Fibroblast of upper back skin (primary cell): Measurements from ENCODE around the gene CD274.
"Not testable (repeated sequence)": the region's sequence is repeated elsewhere in the genome, so short reads cannot be mapped to it uniquely, and the experiment has no call there.

Experiments
- DNase-seq: peaks from one replicate; pipeline ENCODE4 v3.0.0-alpha.2; 2013

CD274 gene

DNA sequence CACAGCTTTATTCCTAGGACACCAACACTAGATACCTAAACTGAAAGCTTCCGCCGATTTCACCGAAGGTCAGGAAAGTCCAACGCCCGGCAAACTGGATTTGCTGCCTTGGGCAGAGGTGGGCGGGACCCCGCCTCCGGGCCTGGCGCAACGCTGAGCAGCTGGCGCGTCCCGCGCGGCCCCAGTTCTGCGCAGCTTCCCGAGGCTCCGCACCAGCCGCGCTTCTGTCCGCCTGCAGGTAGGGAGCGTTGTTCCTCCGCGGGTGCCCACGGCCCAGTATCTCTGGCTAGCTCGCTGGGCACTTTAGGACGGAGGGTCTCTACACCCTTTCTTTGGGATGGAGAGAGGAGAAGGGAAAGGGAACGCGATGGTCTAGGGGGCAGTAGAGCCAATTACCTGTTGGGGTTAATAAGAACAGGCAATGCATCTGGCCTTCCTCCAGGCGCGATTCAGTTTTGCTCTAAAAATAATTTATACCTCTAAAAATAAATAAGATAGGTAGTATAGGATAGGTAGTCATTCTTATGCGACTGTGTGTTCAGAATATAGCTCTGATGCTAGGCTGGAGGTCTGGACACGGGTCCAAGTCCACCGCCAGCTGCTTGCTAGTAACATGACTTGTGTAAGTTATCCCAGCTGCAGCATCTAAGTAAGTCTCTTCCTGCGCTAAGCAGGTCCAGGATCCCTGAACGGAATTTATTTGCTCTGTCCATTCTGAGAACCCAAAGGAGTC is at the start of gene CD274:
TSS of gene CD274 (plus strand) at position 184 of the 733 bp plus-strand sequence. CDS start 5,572 bp downstream, outside the sequence.
- DNase-seq = peak; percentile 84

DNA sequence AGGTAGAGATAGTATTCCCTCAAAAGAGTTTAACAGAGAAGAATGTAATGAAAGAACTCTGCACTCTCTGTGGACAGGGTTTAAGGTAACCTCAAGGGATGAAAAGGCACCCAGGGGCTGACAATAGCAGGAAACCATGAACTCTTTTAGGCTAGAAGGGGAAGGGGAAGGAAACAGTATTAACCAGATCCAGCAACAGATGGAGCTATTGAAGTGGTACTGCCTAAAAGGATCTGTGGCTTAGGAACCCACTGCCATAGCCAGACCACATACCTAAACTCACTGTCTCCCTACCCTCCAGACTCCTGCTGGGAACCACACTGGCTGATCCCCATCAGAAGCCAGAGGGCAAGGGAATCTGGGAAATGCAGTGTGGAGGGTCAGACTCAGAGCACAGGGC is 48.1 kb upstream of the CD274 start:
- peak; percentile 5 for DNase-seq

DNA sequence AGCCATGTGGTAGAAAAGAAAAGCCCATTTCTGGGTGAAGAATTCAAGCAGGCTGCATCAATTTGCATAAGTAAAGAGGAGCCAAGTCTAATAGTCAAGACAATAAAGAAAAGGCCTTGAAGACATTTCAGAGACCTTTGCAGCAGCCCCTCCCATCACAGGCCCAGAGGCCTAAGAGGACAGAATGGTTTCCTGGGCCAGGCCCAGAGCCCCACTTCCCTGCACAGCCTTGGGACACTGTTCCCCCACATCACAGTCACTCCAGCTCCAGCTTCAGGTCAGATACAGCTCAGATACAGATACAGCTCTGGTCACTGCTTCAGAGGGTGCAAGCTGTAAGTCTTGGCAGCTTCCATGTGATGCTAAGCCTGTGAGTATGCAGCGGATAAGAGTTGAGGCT is 41.7 kb upstream of the CD274 start:
- no peak for DNase-seq

DNA sequence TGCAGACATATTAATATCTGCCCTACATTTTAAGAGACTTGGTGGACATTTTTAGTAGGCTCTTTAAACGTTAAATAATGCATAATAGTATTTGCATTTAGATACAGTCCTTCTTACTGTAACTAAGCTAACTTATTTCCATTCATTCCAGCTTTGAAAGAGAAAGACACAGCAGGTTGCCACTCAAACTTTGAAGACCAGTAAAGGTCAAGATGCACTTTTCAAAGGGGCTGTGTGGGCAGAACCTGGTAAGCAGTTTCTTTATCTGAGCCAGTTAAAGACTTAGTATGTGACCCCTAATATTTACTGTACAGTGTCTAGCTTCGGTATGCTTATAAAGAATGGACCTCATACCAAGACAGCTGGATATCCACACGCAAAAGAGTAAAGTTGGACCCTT is 33.4 kb upstream of the CD274 start:
- DNase-seq = no peak

DNA sequence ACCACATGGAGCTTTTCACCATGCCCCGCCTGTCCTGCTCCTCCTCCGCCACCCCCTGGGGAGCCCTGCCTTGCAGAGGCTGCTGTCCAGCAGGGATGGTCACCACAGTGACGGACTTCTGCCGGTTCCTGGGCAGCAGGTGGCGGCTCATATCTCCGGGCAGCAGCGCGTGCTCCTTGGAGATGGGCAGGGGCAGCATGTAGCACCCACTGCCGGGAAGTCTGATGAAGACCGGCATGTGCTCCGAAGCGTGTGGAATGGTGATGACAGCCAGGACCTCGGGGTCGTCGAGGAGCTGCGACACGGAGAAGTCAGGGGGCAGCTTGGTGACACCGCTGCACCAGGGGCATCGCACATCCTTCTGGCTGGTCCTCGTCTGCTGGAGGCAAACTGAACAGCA is 31.9 kb upstream of the CD274 start:
- DNase-seq = no peak

DNA sequence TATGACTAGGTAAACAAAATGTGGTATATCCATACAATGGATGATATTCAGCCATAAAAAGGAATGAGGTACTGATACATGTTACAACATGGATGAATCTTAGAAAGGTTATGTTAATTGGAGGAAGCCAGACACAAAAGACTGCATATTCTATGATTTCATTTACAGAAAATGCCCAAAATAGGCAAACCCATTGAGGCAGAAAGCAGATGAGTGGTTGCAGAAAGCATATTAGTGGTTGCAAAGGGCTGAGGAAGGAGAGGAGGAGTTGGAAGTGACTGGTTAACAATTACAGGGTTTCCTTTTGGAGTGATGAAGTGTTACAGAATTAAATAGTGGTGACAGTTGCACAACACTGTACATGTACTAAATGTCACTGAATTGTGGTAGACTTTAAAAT is 30.4 kb upstream of the CD274 start:
- no peak for DNase-seq

DNA sequence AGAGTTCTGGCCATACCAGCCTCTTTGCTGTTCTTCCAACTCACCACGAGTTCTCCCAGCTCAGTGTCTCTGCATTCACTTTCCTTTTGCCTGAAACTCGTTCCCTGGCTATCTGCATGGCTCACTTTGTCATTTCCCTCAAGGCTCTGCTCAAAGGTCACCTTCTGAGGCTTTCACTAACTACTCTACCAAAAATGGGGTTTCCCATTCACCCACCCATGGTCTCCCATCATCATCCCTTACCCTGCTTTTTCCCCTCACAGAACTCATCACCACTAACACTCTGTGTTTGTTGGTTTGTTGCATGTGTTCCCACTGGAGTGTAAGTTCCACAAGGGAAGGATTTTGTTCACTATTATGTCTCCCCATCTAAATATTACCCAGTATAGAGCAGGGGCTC is 29.2 kb upstream of the CD274 start:
- no peak for DNase-seq

DNA sequence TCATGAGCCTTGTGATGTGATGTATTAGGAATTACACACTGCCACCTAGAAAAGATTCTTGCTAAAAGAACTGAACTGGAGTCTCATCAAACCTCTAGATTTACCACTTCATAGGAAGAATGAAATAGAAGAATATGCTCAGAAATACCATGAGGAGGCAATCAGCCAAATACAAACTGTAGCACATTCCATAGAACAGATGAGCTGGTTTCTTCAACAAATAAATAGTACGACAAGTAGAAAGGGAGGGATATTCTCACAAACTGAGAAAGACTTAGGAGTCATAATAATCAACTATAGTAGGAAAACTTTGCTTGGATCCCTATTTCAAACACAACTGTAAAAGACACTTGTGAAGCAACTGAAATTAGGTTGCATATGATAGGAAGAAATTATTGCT is 28.1 kb upstream of the CD274 start:
- peak; percentile 11 for DNase-seq

DNA sequence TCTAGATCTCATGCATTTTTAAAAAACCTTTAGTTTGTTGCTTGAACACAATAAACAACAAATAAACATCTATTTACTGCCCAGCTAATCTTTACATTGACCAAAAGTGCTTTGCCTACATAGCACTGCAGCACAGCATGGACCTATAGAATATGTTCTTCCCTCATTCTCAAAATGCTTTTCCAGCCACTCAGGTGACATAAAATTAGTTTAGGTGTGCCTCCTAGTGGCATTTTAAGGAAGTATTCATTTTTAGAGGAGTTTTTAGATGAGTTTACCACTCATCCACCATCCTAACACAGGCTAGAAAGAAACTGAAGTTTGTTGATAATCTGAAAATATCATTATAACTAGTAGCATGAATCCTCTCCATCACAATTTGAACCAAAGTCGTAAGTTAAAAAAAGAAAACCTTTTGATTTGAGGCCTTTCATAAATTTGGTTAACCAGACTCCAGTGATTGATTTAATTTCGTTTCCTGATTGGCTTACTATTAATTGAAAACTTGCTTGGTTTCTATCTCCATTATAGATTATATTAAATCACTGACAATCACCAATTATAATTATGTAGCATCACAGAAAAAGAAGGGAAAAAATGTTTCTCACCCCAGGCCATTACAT is 25.2 kb upstream of the CD274 start:
- DNase-seq = peak; percentile 17

DNA sequence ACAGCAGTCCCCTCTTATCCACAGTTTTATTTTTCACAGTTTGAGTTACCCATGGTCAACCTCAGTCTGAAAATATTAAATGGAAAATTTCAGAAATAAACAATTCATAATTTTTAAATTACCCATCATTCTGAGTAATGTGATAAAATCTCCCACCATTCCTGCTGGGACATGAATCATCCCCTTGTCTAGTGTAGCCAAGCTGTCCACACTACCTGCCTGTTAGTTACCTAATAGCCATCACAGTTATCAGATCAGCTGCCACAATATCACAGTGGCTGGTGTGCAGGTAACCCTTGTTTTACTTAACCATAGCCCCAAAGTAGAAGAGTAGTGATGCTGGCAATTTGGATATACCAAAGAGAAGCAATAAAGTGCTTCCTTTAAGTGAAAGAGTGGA is 23.3 kb upstream of the CD274 start:
- no peak for DNase-seq

DNA sequence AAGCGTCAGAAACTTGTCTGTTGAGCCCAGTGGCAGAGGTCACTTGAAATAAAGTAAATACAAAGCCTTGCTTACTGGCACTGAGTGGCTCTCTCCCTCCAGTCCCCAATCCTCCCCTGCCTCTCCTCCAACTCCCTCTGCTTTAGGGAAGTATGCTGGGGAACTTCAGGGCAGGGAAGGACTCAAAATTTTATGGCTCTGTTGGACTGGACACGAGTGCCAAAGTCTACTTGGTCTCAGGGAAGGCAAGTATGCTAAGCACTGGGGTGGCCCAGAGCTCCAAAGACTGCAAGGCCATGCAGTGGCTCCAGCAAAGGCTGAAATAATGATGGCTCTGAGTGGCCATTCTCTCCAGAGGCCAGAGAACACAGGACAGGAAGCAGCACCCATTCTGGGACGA is 22.2 kb upstream of the CD274 start:
- DNase-seq = no peak

DNA sequence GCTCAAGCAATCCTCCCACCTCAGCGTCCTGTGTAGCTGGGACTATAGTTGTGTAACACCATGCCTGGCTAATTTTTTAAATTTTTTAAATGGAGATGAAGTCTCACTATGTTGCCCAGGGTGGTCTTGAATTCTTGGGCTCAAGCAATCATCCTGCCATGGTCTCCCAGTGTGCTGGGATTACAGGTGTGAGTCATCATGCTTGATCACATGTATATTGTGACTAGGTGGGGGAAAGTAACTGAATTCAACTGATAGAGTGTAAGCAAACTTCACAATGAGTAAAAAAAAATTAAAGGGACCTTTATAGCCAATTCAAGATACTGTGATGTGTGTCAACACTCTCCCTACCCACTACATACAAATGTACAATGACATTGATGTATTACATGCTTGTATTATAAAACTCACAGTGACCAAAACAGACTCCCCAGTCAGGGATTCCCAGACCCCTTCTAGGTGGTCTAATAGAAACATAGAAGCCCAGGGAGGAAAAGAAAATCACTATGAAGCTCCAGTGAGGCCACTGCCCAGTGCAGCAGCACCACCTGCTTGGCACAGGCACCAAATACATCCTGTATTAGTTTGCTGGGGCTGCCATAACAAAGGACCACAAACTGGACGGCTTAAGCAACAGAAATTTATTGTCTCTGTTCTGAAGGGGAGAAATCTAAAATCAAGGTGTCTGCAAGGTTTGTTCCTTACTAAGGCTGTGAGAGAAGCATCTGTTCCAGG is 21.4 kb upstream of the CD274 start:
- peak; percentile 44 for DNase-seq

DNA sequence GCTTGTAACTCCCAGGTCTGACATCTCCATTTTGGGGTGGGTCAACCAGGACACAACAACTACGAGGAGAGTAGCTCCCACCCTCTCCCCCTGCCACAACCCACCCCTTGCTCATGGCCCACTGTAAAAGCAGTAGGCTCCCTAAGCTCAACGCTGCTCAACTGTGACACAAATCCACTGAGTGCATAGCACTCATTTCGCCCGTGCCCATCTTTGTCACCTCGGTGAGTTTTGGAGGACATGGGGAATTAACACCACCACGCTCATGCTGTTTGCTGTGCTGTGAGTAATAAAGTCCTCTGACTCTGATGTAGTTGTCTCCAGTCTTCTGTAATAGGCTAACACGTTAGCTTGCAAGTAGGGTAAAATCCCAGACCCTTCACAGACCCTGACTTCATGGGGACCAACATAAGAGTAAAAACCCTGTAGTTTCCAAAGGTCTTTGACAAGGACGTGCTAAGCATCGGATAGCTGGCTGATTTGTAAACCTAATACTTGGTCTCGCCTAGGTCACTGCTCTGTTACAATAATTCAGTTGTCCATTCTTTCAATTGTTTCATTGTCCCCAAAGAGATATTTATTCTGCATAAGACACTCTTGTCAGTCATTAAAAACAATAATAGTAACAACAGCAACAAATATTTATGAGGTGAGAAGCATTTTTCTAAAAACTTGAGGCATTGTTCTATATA is 20.3 kb upstream of the CD274 start:
- no peak for DNase-seq

DNA sequence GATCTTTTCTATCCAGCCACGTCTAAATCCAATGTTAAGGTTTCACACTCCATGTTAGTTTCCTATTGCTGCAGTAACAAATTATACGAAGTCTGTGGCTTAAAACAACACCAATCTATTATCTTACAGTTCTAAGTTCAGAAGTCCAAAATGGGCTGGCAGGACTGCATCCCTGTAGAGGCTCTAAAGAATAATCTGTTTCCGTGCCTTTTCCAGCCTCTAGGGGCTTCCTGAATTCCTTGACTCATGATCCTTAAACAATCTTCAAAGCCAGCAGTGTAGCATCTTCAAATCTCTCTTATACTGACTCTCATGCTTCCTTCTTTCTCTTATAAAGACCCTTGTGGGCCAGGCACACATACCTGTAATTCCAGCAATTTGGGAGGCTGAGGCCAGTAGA is 19.4 kb upstream of the CD274 start:
- DNase-seq = no peak

DNA sequence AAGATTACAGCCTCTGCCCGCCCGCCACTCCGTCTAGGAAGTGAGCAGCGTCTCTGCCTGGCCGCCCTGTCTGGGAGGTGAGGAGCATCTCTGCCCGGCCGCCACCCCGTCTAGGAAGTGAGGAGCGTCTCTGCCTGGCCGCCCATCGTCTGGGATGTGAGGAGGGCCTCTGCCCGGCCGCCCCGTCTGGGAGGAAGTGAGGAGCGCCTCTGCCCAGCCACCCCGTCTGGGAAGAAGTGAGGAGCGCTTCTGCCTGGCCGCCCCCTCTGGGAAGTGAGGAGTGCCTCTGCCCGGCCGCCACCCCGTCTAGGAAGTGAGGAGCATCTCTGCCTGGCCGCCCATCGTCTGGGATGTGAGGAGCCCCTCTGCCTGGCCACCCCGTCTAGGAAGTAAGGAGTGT is 17.5 kb upstream of the CD274 start:
- not testable (repeated sequence) for DNase-seq

DNA sequence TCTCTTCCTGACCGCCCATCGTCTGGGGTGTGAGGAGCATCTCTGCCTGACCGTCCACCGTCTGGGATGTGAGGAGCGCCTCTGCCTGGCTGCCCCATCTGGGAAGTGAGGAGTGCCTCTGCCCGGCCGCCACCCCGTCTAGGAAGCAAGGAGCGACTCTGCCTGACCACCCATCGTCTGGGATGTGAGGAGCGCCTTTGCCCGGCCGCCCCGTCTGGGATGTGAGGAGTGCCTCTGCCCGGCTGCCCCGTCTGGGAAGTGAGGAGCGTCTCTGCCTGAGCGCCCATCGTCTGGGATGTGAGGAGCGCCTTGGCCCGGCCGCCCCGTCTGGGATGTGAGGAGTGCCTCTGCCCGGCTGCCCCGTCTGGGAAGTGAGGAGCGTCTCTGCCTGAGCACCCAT is 17.0 kb upstream of the CD274 start:
- DNase-seq = not testable (repeated sequence)

DNA sequence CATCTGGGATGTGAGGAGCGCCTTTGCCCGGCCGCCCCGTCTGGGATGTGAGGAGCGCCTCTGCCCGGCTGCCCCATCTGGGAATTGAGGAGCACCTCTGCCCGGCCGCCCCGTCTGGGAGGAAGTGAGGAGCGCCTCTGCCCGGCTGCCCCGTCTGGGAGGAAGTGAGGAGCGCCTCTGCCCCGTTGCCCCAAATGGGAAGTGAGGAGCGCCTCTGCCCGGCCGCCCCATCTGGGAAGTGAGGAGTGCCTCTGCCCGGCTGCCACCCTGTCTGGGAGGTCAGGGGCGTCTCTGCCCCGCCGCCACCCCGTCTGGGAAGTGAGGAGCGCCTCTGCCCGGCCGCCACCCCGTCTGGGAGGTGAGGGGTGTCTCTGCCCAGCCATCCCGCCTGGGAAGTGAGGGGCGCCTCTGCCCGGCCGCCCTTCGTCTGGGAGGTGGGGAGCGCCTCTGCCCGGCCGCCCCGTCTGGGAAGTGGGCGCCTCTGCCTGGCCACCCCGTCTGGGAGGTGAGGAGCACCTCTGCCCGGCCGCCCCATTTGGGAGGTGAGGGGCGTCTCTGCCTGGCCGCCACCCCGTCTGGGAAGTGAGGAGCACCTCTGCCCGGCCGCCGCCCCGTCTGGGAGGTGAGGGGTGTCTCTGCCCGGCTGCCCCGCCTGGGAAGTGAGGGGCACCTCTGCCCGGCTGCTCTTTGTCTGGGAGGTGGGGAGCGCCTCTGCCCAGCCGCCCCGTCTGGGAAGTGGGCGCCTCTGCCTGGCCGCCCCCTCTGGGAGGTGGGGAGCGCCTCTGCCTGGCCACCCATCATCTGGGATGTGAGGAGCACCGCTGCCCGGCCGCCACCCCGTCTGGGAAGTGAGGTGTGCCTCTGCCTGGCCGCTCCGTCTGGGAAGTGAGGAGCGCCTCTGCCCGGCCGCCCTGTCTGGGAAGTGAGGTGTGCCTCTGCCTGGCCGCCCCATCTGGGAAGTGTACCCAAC is 16.2 kb upstream of the CD274 start:
- DNase-seq = not testable (repeated sequence)

DNA sequence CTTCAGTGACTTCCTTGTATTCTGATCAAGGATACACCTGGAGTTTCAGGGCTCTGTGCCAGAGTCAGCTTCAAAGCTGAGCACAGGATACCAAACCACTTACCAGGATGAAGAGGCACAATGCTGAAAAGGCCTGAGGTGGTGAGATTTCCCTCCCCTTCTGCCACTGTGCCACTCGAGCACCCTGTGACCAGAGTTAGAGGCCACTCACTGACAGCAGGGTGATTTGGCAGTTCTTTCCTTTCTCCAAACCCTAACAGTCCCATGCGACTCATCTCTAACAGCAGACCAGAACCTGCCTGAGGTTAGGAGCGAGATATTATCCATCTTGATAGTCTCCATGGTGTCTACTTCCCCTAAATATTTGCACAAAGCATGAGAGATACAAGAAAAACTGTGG is 14.4 kb upstream of the CD274 start:
- DNase-seq = no peak

DNA sequence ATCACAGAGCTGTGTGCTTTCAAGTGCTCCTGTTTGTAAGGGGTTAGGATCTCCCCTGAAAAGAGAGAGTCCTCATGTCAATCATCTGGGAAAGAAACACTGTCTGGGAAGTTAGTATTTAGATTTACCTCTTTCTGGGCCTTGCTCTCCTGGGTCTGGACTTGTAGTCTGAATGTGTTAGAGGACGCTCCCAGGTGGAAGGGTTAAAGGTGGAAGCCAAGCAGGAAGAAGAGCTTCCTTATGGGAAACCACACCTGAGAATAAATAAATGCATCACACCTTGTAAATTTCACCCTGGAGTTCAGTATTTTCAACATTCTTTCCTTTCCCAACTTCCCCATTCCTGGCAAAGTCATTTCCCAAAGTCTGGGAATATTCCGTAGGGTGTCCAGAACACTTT is 13.9 kb upstream of the CD274 start:
- no peak for DNase-seq

DNA sequence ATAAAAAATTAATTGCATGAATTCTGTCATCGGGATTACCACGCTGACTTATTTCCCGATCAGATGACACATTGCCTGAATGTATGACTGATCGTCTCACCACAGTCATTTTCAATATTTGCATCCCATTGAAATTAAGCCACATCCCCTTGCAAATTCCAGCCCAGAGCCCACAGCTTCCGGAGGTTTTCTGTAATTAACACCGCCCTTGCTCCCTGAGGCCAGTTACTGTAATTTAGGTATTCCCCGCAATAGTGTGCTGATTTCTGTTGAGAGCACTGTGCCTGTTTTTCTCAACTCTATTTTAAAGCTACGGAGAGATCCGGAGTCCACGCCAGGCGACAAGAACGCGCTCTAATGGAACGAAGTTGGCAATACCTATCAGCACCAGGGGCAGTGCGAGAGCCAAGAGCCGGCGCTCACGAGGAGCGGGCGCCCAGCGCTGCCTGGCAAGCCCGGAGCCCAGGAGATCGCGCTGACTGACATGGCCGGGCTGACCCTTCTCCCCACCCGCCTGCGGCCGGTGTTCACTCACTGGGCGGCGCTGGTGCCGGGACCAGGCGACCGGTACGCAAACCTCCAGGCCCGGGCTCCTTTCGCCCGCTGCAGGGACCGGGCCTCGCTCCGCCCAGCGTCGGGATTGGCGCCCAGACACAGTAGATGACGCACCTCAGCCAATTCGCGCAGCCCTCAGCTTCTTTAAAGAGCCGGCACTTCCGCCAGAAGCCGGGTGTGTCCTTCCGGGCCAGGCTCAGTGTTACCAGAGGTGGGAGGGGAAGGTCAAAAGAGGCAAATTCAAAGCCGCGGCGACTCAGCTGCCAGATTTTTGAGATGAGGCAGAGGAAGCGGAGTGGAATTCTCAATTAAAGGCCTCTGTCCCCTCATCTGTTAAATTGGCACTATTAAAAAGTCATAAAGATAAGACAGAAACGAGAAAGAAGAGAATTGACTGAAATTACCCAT is 12.8 kb upstream of the CD274 start, which contains the start of gene PLGRKT:
TSS of gene PLGRKT (minus strand) at position 672 of the 963 bp plus-strand sequence. CDS start 5,948 bp downstream, outside the sequence.
- DNase-seq = peak; percentile 92
